Activated T-cell treated with anti-CD3 and anti-CD28 coated beads, Interleukin-2, amount 50 U/mL, for 24 hours (primary cell): ENCODE data around the gene CNNM3.
A peak's percentile ranks its signal among the peaks of the same experiment; 100 is the strongest.
"Not testable (repeated sequence)": the region's sequence is repeated elsewhere in the genome, so short reads cannot be mapped to it uniquely, and the experiment has no call there.

Experiments used
- DNase-seq: peaks from one replicate; pipeline ENCODE4 v3.0.0-alpha.2; 2020
- H3K27ac Mint-ChIP-seq: 2 replicates; pipeline ENCODE4 v1.8.0; 2020; ENCODE audit warnings: mild to moderate bottlenecking, mixed read lengths
- H3K27me3 Mint-ChIP-seq: 2 replicates; pipeline ENCODE4 v1.8.0; 2020; ENCODE audit warnings: mixed read lengths
- H3K36me3 Mint-ChIP-seq: 2 replicates; pipeline ENCODE4 v1.8.0; 2020; ENCODE audit warnings: low read depth, mixed read lengths
- H3K4me1 Mint-ChIP-seq: 2 replicates; pipeline ENCODE4 v1.8.0; 2020; ENCODE audit warnings: low read depth, mixed read lengths
- H3K4me3 Mint-ChIP-seq: 2 replicates; pipeline ENCODE4 v1.8.0; 2020; ENCODE audit warnings: mild to moderate bottlenecking, moderate library complexity, mixed read lengths
- H3K9me3 Mint-ChIP-seq: 2 replicates; pipeline ENCODE4 v1.8.0; 2020; ENCODE audit warnings: mixed read lengths

CNNM3 gene

DNA sequence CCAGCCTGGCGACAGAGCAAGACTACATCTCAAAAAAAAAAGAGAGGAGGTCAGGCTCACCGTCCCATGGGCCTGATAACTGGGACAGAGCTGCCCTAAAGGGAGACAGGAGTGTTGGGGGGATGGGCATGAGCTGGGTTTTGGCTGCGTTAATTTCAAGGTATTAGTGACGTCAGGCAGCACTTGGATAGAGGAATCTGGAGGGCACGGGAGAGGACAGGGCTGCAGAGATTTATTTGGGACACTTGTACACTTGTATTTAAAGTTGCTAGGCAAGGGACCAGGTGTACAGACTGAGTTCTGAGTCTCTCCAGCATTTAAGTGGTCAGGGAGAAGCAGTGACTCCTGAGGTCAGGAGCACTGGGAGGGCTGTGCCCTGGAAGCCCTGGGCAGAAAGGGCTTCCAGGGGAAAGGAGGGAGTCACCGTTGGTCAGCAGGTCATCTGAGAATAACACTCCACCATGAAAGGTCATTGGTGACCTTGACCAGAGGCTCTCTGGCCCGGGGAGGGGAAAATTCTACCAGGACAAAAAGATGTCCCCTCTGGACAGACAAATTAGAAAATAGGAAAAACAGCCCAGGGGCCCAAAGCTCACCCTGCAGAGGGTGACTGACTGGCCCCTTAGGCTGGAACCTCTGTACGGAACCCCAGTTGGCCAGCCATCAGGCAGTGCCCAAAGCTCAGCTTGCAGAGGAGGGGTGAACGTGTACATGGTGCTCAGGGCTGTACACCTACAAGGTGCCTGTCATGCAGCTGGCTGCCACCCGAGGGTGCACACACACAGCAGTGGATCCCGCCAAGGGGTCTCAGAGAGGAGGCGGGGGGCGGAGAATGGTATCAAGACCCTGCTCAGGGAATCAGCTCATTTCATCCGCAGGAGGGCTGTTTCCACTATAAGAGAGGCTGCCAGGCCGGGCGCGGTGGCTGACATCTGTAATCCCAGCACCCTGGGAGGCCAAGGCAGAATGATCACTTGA, 23.0 kb upstream of the CNNM3 start:
- no peaks in the 10 kb centered on the region for H3K27me3 Mint-ChIP-seq
- H3K27ac Mint-ChIP-seq, result no peak overlapping the region
- DNase-seq, result no peak
- H3K9me3 Mint-ChIP-seq, result no peaks in the 10 kb centered on the region
- no peak overlapping the region for H3K4me3 Mint-ChIP-seq
- peaks cover 7% of the 10 kb centered on the region for H3K36me3 Mint-ChIP-seq
- H3K4me1 Mint-ChIP-seq, result no peaks in the 10 kb centered on the region

DNA sequence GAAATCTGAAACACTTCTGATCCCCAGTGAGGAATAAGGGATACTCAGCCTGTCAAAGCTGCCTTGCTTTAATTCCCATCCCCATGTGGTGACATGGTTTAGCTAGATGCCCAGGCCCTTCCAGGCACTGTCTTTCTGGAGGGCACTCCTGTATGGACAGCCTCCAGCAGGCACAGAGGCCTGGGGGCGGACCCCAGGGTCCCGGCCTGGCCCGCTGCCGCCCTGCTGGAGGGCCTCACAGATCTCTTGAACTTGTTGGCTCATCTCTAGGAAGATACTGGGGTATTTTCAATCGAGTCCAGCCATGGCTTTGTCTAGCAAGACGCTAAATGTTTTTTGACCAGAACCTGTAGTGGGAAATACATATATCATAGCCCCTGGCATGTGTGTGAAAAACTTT, 21.0 kb upstream of the CNNM3 start:
- no peaks in the 10 kb centered on the region for H3K27me3 Mint-ChIP-seq
- H3K4me3 Mint-ChIP-seq, result no peak overlapping the region
- H3K36me3 Mint-ChIP-seq, result peaks cover 22% of the 10 kb centered on the region
- DNase-seq, result no peak
- no peak overlapping the region for H3K27ac Mint-ChIP-seq
- no peaks in the 10 kb centered on the region for H3K9me3 Mint-ChIP-seq
- no peaks in the 10 kb centered on the region for H3K4me1 Mint-ChIP-seq

DNA sequence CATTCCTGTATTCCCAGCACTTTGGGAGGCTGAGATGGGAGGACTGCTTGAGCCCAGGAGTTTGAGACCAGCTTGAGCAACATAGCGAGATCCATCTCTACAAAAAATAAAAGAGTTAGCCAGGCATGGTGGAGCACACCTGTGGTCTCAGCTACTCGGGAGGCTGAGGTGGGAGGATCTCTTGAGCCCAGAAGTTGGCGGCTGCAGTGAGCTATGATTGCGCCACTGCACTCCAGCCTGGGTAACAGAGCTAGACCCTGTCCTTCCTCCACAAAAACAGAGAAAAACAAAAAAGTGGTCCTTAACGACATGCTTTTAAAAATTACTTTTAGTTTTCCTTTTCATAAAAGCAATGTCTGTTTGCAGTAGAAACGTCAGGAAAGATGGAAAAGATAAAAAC, 19.6 kb upstream of the CNNM3 start:
- not testable (repeated sequence) for H3K27ac Mint-ChIP-seq, H3K4me1 Mint-ChIP-seq
- H3K36me3 Mint-ChIP-seq, result peaks cover 22% of the 10 kb centered on the region

DNA sequence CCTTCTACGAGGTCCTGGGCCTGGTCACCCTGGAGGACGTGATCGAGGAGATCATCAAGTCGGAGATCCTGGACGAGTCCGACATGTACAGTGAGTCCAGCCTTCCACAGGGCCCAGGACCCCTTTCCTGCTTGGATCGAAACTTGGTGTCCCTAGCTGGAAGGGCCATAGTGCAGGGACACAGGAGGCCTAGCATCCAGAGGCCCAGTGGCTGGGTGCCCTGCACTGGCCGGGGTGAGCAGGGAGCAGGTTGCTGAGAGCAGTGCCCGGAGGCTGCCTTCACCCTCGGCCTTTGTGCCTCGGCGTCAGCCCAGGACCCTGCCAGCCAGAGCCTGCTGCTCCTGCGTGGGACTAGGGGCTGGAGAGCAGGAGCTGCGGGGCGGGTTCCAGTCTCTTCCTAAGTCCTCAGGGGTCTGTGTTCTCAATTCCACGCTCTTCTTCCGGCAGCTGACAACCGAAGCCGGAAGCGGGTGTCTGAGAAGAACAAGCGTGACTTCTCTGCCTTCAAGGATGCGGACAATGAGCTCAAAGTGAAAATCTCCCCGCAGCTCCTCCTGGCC, 18.9 kb upstream of the CNNM3 start:
- Mint-ChIP-seq H3K36me3 (peaks cover 22% of the 10 kb centered on the region), H3K9me3 (no peaks in the 10 kb centered on the region), H3K4me3 (no peak overlapping the region), H3K4me1 (no peaks in the 10 kb centered on the region), H3K27ac (no peak overlapping the region), H3K27me3 (no peaks in the 10 kb centered on the region)
- DNase-seq, result no peak

More for the DNA sequence above, 19.6 kb upstream of the CNNM3 start:
- not testable (repeated sequence) for H3K9me3 Mint-ChIP-seq, H3K4me3 Mint-ChIP-seq, DNase-seq, H3K27me3 Mint-ChIP-seq

DNA sequence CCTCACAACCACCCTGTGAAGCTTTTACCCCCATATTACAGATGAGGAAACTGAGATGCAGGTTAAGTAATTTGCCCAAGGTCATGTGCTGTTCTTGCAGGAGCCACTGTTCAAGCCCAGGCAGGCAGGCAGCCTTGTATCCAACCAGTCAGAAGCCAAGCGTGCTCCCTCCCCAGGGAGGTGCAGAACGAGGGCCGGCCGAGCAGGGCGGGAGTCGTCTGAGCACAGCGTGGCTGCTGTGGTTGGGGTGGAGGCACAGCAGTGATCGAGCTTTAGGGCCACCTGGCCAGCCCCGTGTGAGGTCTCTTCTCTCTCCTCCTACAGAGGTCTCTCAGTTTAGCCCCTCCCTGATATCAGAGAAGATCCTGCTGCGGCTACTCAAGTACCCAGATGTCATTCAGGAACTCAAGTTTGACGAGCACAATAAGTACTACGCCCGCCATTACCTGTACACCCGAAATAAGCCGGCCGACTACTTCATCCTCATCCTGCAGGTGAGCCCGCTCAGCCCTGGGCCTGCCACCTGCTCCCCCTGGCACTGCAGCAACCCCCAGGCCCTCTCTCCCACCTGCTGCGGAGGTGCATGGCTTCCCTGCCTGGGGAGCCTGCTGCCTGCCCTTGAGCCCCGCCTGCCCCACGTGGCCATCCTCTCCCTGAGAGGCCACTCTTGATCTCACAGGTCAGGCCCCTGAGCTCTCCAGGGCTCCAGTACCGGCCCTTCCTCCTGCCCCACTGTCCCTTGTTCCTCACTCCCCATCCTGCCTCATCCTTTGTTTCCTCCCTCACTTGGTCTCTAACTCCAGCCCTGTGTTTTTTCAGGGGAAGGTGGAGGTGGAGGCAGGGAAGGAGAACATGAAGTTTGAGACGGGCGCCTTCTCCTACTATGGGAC, 17.1 kb upstream of the CNNM3 start:
- DNase-seq, result no peak
- Mint-ChIP-seq H3K9me3 (no peaks in the 10 kb centered on the region), H3K27ac (no peak overlapping the region), H3K27me3 (no peaks in the 10 kb centered on the region), H3K4me1 (no peaks in the 10 kb centered on the region), H3K4me3 (no peak overlapping the region), H3K36me3 (peaks cover 22% of the 10 kb centered on the region)

DNA sequence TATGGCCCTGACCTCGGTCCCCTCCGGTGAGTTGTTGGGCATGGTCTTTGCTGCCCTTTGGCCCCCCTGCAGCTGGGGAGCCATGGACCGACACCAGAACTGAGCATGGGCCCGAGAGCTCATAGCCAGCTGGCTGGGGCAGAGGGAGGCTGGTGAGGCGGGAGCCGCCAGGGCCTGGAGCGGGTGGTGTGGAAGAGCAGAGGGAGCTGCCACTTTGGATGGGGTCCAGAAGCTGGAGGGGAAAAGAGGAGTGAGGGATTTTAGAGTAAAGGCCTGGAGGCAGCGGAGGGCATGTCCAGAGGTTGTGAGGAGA, 16.5 kb upstream of the CNNM3 start:
- H3K27me3 Mint-ChIP-seq, result no peaks in the 10 kb centered on the region
- no peaks in the 10 kb centered on the region for H3K9me3 Mint-ChIP-seq
- H3K27ac Mint-ChIP-seq, result no peak overlapping the region
- H3K4me3 Mint-ChIP-seq, result no peak overlapping the region
- H3K4me1 Mint-ChIP-seq, result no peaks in the 10 kb centered on the region
- DNase-seq, result no peak
- peaks cover 22% of the 10 kb centered on the region for H3K36me3 Mint-ChIP-seq

DNA sequence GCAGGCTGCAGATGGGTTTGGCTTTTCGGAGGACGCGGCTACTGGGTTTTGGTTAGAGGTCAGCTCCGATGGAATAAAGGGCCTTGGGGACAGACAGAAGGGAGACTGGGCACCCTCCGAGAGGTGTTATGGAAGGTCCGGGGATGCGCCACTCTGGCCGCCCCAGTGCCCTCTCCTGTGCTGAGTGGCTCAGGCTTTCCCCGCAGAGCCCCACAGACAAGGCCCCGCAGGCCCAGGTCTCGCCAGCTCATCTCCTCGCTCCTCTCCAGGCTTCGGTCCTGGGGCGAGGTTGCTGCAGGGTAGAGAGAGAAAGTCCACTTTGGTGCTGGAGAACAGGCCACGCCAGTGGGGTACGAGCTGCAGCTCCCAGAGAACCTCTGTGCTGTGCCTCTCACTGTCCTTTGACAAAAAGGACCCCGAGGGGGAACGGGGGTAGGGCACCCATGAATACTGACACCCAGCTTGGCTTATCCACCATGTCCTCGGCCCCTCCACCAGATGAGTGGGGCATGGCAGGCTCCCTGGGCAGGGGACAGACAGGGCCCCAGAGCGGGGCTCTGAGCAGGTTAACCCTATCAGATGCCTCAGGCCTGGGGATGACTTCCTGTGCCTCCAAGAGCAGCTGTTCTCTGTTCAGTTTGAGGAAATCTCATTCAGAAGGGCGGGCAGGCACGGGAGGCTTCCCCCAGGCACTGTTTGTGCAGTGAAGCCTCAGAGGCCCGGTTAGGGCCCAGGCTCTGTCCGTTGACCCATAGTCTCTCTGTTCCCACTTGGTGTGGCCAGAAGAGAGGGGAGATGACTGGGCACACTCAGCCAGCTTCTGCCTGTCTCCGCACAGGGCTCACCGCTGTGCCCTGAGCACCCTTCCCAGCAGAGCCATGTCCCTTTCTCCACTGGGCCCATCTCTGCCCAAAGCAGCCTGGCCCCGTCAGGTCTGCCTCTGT, 15.7 kb upstream of the CNNM3 start:
- Mint-ChIP-seq H3K27ac (no peak overlapping the region), H3K4me1 (peaks cover 2% of the 10 kb centered on the region), H3K9me3 (no peaks in the 10 kb centered on the region), H3K36me3 (peaks cover 22% of the 10 kb centered on the region), H3K4me3 (no peak overlapping the region), H3K27me3 (no peaks in the 10 kb centered on the region)
- no peak for DNase-seq

DNA sequence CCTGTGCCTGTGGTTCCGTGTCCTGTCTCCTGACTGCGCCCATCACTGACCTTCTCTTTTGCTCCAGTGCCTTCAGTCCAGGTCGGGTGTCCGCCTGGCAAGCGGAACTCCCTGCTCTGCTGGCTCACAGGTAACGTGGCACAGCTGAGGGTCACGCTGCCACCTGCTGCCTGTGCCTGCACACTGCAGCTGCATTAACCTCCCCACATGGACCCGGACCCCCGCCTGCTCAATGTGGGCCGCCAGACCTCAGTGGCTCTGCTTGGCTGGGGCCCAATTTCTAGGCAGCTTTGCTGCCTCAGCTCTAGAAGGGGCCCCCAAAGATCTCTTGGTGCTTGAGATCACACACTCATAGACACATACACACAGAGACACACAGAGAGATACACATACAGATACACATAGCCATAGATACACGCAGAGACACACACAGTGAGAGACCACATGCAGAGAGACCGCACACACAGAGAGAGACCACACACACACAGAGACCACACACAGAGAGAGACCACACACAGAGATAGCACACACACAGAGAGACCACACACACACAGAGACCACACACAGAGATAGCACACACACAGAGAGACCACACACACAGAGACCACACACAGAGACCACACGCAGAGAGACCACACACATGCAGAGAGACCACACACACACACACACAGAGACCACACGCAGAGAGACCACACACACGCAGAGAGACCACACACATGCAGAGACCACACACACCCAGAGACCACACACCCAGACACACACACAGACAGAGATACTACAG, 14.9 kb upstream of the CNNM3 start:
- peak; percentile 86 for DNase-seq
- Mint-ChIP-seq H3K27ac (no peak overlapping the region), H3K4me3 (no peak overlapping the region), H3K27me3 (no peaks in the 10 kb centered on the region), H3K36me3 (peaks cover 22% of the 10 kb centered on the region), H3K9me3 (no peaks in the 10 kb centered on the region), H3K4me1 (peaks cover 4% of the 10 kb centered on the region)

DNA sequence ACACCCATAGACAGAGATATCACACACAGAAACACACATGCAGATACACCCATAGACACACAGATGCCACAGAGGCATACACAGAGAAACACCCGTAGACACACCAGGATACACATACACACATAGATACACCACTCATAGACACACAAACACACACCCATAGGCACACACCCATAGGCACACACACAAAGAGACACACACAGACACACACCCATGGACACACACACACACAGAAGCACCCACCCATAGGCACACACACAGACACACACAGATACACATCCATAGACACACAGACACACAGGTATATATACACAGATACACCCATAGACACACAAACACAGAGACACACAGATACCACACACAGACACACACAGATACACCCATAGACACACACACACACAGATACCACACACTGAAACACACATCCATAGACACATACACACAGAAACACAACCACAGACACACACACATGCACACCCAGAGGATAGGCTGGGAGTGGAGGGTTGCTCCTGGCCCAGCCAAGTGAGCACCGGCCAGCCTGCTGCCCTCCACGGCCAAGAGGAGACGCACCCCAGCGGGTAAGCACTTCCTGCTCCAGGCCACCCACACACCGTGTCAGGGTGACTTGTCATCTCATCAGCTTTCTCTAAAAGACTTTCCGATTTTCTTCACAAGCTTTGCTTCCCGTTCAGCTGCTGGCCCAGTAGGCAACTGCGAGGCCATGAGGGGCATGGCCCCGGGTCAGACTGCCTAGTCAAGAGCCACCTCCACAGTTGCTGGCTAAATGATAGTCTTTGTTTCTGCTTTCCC, 14.1 kb upstream of the CNNM3 start:
- Mint-ChIP-seq H3K27me3 (no peaks in the 10 kb centered on the region), H3K27ac (no peak overlapping the region), H3K4me1 (peaks cover 12% of the 10 kb centered on the region), H3K4me3 (no peak overlapping the region), H3K9me3 (no peaks in the 10 kb centered on the region), H3K36me3 (peaks cover 22% of the 10 kb centered on the region)
- peak; percentile 71 for DNase-seq

DNA sequence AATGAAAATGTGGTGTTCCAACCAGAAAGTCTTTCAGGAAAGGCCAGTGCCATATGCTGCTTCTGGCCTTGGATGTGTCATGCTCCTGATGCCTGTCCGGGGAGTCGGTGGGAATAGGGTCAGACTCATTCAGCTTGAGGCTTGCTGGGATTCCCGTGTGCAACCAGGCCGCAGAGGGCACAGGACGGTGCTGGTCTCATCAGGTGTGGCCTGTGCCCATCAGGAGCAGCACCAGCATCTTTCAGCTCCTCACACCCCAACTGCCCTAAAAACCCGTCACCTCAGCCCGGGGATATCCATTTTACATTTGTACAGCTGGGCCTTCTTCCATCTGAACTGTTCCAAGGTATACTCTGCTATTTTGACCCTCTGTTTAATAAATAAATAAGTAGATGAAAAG, 13.3 kb upstream of the CNNM3 start:
- Mint-ChIP-seq H3K4me3 (no peak overlapping the region), H3K36me3 (peaks cover 15% of the 10 kb centered on the region), H3K9me3 (no peaks in the 10 kb centered on the region), H3K27ac (no peak overlapping the region), H3K27me3 (no peaks in the 10 kb centered on the region), H3K4me1 (peaks cover 14% of the 10 kb centered on the region)
- DNase-seq, result no peak

DNA sequence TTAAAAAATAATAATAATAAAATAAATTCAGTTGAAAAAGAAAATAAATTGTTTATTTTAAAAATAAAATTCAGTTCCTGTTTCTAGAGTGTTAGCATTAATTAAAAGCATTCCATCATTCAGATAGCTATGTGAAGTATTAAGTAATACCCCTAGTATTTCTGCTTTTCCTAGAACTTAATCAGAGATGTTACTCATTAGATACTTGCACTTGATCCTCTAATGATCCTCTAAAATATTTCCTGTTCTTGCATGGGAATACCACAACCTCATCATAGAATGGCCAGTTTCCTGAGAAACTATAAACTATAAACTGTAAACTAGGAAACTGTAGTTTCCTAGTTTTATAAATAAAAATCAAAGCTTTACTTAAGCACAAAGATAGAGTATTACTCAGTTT, 11.1 kb upstream of the CNNM3 start:
- Mint-ChIP-seq H3K4me3 (no peak overlapping the region), H3K27ac (no peak overlapping the region), H3K36me3 (peaks cover 7% of the 10 kb centered on the region), H3K27me3 (no peaks in the 10 kb centered on the region), H3K4me1 (peaks cover 20% of the 10 kb centered on the region), H3K9me3 (no peaks in the 10 kb centered on the region)
- no peak for DNase-seq

DNA sequence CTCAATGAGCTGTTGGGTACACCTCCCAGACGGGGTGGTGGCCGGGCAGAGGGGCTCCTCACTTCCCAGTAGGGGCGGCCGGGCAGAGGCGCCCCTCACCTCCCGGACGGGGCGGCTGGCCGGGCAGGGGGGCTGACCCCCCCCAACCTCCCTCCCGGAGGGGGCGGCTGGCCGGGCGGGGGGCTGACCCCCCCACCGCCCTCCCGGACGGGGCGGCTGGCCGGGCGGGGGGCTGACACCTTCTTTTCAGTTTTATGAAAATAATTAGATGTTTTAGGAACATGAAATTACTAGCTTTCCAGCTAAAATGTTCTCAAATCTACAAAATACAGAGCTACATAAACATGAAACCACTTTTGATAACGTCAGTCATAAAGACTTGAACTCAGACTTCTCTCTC, 10.1 kb upstream of the CNNM3 start:
- H3K27me3 Mint-ChIP-seq, H3K27ac Mint-ChIP-seq, DNase-seq, H3K4me3 Mint-ChIP-seq, H3K9me3 Mint-ChIP-seq: not testable (repeated sequence)
- Mint-ChIP-seq H3K4me1 (peaks cover 21% of the 10 kb centered on the region), H3K36me3 (peaks cover 10% of the 10 kb centered on the region)
